Measurements from ENCODE around the gene PHF14.

DNA sequence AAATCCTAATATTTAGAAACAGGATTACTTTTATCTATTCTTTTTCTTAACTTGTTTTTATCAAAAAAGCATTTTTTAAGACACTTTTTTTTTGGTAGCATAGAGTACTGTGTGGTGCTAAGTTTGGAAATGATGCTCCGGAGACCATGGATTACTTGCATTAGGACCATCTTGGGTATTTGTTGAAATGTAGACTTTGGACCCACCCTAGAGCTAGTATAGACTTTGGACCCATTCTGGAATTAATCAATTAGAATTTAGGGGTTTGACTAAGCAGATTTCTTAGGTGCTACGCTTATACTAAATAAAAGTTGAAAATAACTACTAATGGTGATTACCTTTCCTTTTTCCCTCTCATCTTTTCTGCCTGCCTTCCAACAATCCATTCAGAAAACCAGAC is 80.4 kb downstream of the PHF14 start:
- TF ChIP-seq, protein P1, sequence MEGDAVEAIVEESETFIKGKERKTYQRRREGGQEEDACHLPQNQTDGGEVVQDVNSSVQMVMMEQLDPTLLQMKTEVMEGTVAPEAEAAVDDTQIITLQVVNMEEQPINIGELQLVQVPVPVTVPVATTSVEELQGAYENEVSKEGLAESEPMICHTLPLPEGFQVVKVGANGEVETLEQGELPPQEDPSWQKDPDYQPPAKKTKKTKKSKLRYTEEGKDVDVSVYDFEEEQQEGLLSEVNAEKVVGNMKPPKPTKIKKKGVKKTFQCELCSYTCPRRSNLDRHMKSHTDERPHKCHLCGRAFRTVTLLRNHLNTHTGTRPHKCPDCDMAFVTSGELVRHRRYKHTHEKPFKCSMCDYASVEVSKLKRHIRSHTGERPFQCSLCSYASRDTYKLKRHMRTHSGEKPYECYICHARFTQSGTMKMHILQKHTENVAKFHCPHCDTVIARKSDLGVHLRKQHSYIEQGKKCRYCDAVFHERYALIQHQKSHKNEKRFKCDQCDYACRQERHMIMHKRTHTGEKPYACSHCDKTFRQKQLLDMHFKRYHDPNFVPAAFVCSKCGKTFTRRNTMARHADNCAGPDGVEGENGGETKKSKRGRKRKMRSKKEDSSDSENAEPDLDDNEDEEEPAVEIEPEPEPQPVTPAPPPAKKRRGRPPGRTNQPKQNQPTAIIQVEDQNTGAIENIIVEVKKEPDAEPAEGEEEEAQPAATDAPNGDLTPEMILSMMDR (conservative IDR thresholded peaks at IDR 0.05), result no peak
- no peak for TF ChIP-seq EZH2 (IDR thresholded peaks at IDR 0.05; ENCODE audit: low read depth)
